ENCODE data around the gene TRIM60. TPM values are rescaled to one million over a fixed set of nuclear protein-coding genes. Genes with fewer than 3 reads are reported as not detected.
"Not testable (repeated sequence)": the region's sequence is repeated elsewhere in the genome, so short reads cannot be mapped to it uniquely, and the experiment has no call there.

TRIM60 gene
- total RNA-seq, 2 donors from 2014 or later = not detected

GRCh38 chr4:165010991-165011390 is 20.8 kb upstream of the TRIM60 start:
- no peak for DNase-seq
- no peaks in the 10 kb centered on the region for H3K36me3 ChIP-seq (replicated peaks in 1 of 2; ENCODE audit: insufficient read depth in 1 of 2, low read depth in 2 of 2)
- H3K9me3 ChIP-seq = no peaks in the 10 kb centered on the region
- no peak overlapping the region for H3K4me3 ChIP-seq
- H3K4me1 ChIP-seq = no peaks in the 10 kb centered on the region
- intact Hi-C loops (cut with DNase I) = no loop called here
- TF ChIP-seq CTCF (IDR thresholded peaks at IDR 0.05) (no peak), POLR2A (IDR thresholded peaks at IDR 0.05) (no peak)
- WGBS, 2 donors = 63 to 67% methylated on average over 8 of the region's 8 CpGs
- H3K27me3 ChIP-seq = no peaks in the 10 kb centered on the region
- no peak for ATAC-seq
- H3K27ac ChIP-seq = no peak overlapping the region

DNA sequence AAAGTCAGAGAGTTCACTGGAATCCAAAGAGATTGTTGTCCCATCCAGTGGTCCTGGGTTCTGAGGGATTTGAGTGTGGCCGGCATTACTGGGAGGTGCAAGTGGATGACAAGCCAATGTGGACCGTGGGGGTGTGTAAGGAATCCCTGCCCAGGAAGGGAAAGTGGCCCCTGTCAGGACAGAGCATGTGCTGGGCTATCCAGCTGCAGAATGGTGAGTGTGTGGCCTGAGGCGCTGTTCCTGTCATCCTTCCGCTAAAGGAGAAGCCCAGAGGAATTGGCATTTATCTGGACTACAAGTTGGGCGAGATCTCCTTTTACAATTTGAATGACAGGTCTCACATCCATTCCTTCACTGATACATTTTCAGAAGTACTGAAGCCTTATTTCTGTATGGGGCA is 20.4 kb upstream of the TRIM60 start:
- H3K9me3 ChIP-seq = no peaks in the 10 kb centered on the region
- 83 to 86% methylated on average over 4 to 5 of the region's 5 CpGs for WGBS, 2 donors
- intact Hi-C loops (cut with DNase I) = no loop called here
- H3K27me3 ChIP-seq = no peaks in the 10 kb centered on the region
- H3K4me1 ChIP-seq = no peaks in the 10 kb centered on the region
- H3K4me3 ChIP-seq = no peak overlapping the region
- TF ChIP-seq POLR2A (IDR thresholded peaks at IDR 0.05) (no peak), CTCF (IDR thresholded peaks at IDR 0.05) (no peak)
- DNase-seq = no peak
- H3K27ac ChIP-seq = no peak overlapping the region
- ATAC-seq = no peak
- H3K36me3 ChIP-seq (replicated peaks in 1 of 2; ENCODE audit: insufficient read depth in 1 of 2, low read depth in 2 of 2) = no peaks in the 10 kb centered on the region

DNA sequence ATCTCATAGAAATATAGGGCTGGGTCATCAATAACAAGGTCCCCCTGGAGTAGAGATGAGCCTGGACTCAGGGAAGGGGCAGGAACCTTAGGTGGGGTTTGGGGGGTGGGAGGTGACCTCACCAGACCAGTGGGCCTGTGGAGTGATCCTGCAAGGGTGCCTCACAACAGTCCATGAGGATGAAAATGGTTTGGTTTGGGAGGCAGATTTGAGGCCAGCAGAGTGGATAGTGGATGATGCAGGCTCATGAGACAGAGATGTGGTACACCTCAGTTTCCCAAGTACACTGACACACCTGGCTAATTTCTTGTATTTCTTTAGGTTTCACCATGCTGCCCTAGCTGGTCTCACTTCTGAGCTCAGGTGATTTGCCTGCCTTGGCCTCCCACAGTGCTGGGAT is 18.1 kb upstream of the TRIM60 start:
- no peak for ATAC-seq
- no peak for DNase-seq
- intact Hi-C loops (cut with DNase I) = no loop called here
- no peaks in the 10 kb centered on the region for H3K36me3 ChIP-seq (replicated peaks in 1 of 2; ENCODE audit: insufficient read depth in 1 of 2, low read depth in 2 of 2)
- H3K27me3 ChIP-seq = no peaks in the 10 kb centered on the region
- no peak for TF ChIP-seq CTCF (IDR thresholded peaks at IDR 0.05)
- no peak for TF ChIP-seq POLR2A (IDR thresholded peaks at IDR 0.05)
- no peaks in the 10 kb centered on the region for H3K4me1 ChIP-seq
- H3K9me3 ChIP-seq = no peaks in the 10 kb centered on the region
- no peak overlapping the region for H3K27ac ChIP-seq
- no peak overlapping the region for H3K4me3 ChIP-seq

- intact Hi-C loops (cut with DNase I) = no loop called here
- no peaks in the 10 kb centered on the region for H3K4me1 ChIP-seq
- H3K27me3 ChIP-seq = no peaks in the 10 kb centered on the region
- 34 to 36% methylated on average over 4 to 5 of the region's 5 CpGs for WGBS, 2 donors
- DNase-seq (no peak), ATAC-seq (no peak)
- H3K27ac ChIP-seq = no peak overlapping the region
- no peak for TF ChIP-seq CTCF (IDR thresholded peaks at IDR 0.05)
- TF ChIP-seq POLR2A (IDR thresholded peaks at IDR 0.05) = no peak
- no peak overlapping the region for H3K4me3 ChIP-seq
- H3K9me3 ChIP-seq = no peaks in the 10 kb centered on the region
- H3K36me3 ChIP-seq (replicated peaks in 1 of 2; ENCODE audit: insufficient read depth in 1 of 2, low read depth in 2 of 2) = no peaks in the 10 kb centered on the region
These were observed 14.8 kb upstream of the TRIM60 start for GRCh38 chr4:165016971-165017370.

DNA sequence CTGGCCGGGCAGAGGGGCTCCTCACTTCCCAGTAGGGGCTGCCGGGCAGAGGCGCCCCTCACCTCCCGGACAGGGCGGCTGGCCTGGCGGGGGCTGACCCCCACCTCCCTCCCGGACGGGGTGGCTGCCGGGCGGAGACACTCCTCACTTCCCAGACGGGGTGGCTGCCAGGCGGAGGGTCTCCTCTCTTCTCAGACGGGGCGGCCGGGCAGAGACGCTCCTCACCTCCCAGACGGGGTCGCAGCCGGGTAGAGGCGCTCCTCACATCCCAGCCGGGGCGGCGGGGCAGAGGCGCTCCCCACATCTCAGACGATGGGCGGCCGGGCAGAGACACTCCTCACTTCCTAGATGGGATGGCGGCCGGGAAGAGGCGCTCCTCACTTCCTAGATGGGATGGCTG is 11.8 kb upstream of the TRIM60 start:
- H3K27me3 ChIP-seq; H3K4me1 ChIP-seq; H3K9me3 ChIP-seq; ATAC-seq; H3K4me3 ChIP-seq; intact Hi-C loops (cut with DNase I); H3K36me3 ChIP-seq (replicated peaks in 1 of 2; ENCODE audit: insufficient read depth in 1 of 2, low read depth in 2 of 2); H3K27ac ChIP-seq; DNase-seq: not testable (repeated sequence)
- 91% methylated on average over 15 of the region's 30 CpGs; no CpG with 5 or more reads in 1 of the 2 donors for WGBS, 2 donors

GRCh38 chr4:165025782-165026181 is 6.0 kb upstream of the TRIM60 start:
- intact Hi-C loops (cut with DNase I); H3K4me3 ChIP-seq: not testable (repeated sequence)
- WGBS, 2 donors = 83 to 85% methylated on average over 8 of the region's 8 CpGs

More at GRCh38 chr4:165025782-165026181, 6.0 kb upstream of the TRIM60 start:
- DNase-seq; H3K9me3 ChIP-seq; H3K27ac ChIP-seq; H3K36me3 ChIP-seq (replicated peaks in 1 of 2; ENCODE audit: insufficient read depth in 1 of 2, low read depth in 2 of 2); ATAC-seq; H3K27me3 ChIP-seq; H3K4me1 ChIP-seq: not testable (repeated sequence)
